HAP-1 (cell line): ENCODE measurements around the gene SSPN.

Experiments
- DNase-seq, 2 experiments: peaks; one replicate each; pipeline ENCODE4 v3.0.0-alpha.2; 2016 to 2020; ENCODE audit warnings: low spot score in 2 of 2
- H3K27me3 ChIP-seq: fragments of 250-450 bp; sonication (Bioruptor Pico); 2 replicates; pipeline ENCODE4 v1.5.1; 2020; ENCODE audit warnings: low read depth, mild to moderate bottlenecking, moderate library complexity
- H3K36me3 ChIP-seq: fragments of 250-450 bp; sonication (Bioruptor Pico); replicated peaks from 2 replicates; pipeline ENCODE4 v1.5.1; 2020; ENCODE audit warnings: mild to moderate bottlenecking
- H3K4me1 ChIP-seq: fragments of 250-450 bp; sonication (Bioruptor Pico); 2 replicates; pipeline ENCODE4 v1.5.1; 2020; ENCODE audit warnings: mild to moderate bottlenecking
- H3K4me3 ChIP-seq: fragments of 250-450 bp; sonication (Bioruptor Pico); 2 replicates; pipeline ENCODE4 v1.5.1; 2020; ENCODE audit warnings: mild to moderate bottlenecking, moderate library complexity
- H3K9me3 ChIP-seq: fragments of 250-450 bp; sonication (Bioruptor Pico); 2 replicates; pipeline ENCODE4 v1.5.1; 2020; ENCODE audit warnings: mild to moderate bottlenecking, moderate library complexity
- in situ Hi-C: fragments of 300-500 bp; cut with MboI; formaldehyde crosslinking; loops from 3 replicates; pipeline ENCODE4 v1.14.3; 2020; ENCODE audit warnings: low sequenced_read_pairs, inconsistent platforms, mixed read lengths

Gene SSPN

DNA sequence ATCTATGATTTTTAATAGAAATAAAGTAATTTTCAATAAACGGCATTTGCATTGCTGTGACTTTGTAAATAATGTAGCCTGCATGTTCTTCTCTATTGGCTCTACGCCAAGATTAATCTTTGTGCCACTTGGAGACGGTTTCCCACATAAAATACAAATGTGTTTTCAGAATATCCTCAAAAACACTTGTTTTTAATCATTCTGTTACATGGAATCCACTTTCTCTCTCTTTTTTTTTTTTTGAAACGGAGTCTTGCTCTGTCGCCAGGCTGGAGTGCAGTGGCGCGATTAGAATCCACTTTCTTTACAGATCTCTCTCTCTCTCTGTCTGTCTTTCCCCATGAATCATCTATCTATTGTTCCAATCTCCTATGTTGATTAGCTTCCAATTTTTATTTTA lies 22.8 kb upstream of the SSPN start:
- in situ Hi-C loops, result no loop called here
- Histone ChIP-seq H3K4me1 (no peaks in the 10 kb centered on the region), H3K27me3 (no peaks in the 10 kb centered on the region), H3K9me3 (no peaks in the 10 kb centered on the region), H3K36me3 (no peaks in the 10 kb centered on the region), H3K4me3 (no peak overlapping the region)
- DNase-seq, result no peak

DNA sequence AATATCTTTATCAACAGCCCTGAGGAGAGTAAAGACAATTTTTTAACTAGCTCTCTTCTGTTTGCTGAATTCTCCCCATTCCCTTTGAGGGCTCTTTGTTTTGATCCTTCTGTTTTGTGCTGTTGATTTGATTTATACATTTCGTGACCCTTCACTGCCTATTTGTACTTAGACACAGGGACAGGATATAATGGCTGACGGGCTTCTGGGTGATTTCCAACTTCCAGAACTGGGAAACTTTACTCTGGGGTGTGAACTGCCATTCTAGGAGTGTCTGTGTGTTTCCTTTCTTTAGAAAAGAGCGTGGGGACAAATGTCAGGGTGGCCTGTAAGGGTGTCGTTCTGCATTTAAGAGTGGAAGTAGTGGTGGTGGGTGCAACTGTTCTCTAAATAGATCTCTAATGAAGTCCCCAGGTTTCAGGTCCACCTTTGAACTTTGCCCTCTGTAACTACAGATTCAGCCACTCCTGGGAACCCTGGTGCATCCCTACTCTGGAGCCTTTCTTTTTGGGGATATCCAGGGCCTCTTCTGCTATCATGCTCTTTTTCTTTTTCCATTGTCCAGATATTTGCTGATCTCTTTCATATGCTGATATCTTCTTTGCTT lies 22.3 kb upstream of the SSPN start:
- Histone ChIP-seq H3K9me3 (no peaks in the 10 kb centered on the region), H3K27me3 (no peaks in the 10 kb centered on the region), H3K36me3 (no peaks in the 10 kb centered on the region), H3K4me1 (no peaks in the 10 kb centered on the region), H3K4me3 (no peak overlapping the region)
- DNase-seq, result no peak
- in situ Hi-C loops, result no loop called here

DNA sequence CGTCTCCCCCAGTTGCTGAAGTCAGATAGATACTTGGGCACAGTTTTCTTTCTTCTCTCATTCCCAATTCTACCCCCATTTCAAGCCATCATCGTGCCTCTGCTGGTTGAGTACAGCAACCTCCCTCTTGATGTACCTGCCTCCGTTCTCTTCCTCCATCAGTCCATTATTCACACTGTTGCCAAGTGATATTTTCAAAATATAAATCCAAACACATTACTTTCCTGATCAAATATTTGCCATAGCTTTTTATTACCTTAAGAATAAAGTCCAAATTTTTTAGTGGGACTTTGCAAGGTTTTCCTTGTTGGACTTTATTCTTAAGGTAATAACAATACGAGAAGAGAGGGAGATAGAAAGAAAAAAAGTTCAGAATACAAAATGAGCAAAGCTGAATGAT lies 18.6 kb upstream of the SSPN start:
- Histone ChIP-seq H3K9me3 (no peaks in the 10 kb centered on the region), H3K27me3 (no peaks in the 10 kb centered on the region; the same call in none of the 2 replicates), H3K4me1 (no peaks in the 10 kb centered on the region), H3K36me3 (no peaks in the 10 kb centered on the region), H3K4me3 (no peak overlapping the region)
- in situ Hi-C loops, result no loop called here
- no peak for DNase-seq

DNA sequence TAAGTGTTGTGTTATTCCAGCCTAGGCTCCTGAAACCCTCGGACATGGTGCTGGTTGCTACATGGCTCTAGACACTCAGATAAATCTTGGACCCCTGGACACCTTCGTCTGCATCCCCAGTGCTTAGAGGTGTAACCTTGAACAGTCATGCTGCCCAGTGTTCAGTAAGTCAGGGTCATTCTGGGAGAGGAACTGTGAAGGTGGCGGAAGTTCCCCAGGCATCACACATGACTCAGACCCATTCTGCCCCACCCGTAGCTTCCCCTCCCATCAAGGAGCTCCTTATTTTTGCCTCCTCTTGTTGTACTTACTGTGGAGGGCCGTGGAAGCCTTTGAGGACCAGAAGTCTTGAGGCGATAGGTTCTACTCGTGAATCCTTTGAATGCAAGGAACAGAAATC lies 18.1 kb upstream of the SSPN start:
- no peak overlapping the region for H3K4me3 ChIP-seq
- in situ Hi-C loops, result no loop called here
- H3K4me1 ChIP-seq, result no peaks in the 10 kb centered on the region
- H3K9me3 ChIP-seq, result no peaks in the 10 kb centered on the region
- no peak for DNase-seq
- no peaks in the 10 kb centered on the region for H3K36me3 ChIP-seq
- H3K27me3 ChIP-seq, result no peaks in the 10 kb centered on the region; the same call in none of the 2 replicates

DNA sequence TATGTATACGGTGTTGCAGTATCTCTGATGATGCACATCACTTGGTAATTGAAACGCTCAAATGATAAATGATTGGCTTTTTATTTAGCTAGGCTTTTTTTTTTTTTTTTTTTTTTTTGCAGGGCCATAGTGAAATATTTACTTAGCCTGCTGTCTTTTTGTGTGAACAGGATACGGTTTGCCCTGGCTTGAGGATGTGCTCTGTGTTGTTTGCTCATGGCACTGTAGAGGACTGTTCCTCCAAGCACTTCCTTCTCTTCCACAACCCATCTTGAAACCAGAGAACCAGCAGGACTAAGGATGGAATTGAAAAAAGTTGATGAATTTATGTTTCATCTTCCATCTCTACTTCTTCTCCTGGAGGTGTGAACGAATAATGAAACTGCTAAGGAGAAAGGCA lies 15.5 kb upstream of the SSPN start:
- Histone ChIP-seq H3K27me3 (peaks cover 4% of the 10 kb centered on the region), H3K9me3 (no peaks in the 10 kb centered on the region), H3K36me3 (no peaks in the 10 kb centered on the region), H3K4me1 (no peaks in the 10 kb centered on the region), H3K4me3 (no peak overlapping the region)
- in situ Hi-C loops, result no loop called here
- DNase-seq, result no peak

DNA sequence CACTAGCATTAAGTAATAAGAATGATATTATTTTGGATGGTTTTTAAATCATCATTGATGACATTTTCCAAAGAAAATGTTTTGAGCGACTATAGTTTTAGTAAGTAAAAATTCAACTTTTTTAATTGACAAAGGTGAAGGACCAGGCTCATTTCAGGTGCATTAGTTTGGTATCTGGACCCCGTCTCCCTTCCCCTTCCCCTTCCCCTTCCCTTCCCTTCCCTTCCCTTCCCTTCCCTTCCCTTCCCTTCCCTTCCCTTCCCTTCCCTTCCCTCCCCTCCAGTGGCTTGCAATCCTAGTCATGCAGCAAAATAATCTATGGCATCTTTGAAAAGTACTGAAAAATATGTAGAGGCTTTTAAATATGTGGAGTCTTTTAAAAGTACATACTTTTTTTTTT lies 13.0 kb upstream of the SSPN start:
- Histone ChIP-seq H3K36me3 (no peaks in the 10 kb centered on the region), H3K4me3 (no peak overlapping the region), H3K4me1 (no peaks in the 10 kb centered on the region), H3K27me3 (peaks cover 4% of the 10 kb centered on the region), H3K9me3 (no peaks in the 10 kb centered on the region)
- in situ Hi-C loops, result no loop called here
- DNase-seq, result no peak

DNA sequence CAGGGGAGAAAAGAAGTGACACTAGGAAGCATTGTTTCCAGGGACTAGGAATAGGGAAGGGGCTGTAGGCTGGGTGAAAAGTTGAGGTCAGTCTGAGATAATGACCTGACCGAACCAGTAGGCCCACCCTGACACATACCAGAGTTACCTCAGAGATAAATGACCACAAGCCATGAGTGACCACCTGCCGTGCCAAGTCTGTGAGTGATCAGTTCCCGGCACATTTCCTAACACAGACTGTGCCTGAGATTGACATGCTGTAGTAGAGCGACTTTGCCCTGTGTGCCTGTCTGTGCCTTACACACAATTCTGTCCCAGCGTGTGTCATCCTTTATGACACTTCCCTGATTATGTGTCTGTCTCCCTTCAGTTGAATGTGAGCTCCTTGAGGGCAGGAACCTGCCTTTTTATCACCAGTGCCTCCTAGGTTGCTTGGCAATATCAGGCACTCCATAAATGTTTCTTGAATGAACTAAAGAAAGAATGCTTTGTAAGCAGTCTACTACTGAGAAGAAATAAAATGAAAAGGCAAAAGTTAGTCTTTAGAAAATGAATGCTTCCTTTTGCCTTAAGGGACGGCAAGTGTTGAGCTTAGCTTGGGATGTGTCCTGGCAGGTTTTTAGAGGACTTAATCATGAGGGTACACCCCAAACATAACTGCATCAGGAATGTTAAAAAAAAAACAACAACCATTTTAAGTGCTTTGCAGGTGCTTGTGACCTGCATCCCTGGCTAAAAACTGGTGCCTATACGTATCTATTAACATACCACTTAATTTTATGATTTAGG lies 9.6 kb upstream of the SSPN start:
- no peaks in the 10 kb centered on the region for H3K9me3 ChIP-seq
- DNase-seq, result no peak
- no peaks in the 10 kb centered on the region for H3K36me3 ChIP-seq
- in situ Hi-C loops, result no loop called here
- H3K27me3 ChIP-seq, result peaks cover 7% of the 10 kb centered on the region
- H3K4me1 ChIP-seq, result no peaks in the 10 kb centered on the region
- H3K4me3 ChIP-seq, result no peak overlapping the region

DNA sequence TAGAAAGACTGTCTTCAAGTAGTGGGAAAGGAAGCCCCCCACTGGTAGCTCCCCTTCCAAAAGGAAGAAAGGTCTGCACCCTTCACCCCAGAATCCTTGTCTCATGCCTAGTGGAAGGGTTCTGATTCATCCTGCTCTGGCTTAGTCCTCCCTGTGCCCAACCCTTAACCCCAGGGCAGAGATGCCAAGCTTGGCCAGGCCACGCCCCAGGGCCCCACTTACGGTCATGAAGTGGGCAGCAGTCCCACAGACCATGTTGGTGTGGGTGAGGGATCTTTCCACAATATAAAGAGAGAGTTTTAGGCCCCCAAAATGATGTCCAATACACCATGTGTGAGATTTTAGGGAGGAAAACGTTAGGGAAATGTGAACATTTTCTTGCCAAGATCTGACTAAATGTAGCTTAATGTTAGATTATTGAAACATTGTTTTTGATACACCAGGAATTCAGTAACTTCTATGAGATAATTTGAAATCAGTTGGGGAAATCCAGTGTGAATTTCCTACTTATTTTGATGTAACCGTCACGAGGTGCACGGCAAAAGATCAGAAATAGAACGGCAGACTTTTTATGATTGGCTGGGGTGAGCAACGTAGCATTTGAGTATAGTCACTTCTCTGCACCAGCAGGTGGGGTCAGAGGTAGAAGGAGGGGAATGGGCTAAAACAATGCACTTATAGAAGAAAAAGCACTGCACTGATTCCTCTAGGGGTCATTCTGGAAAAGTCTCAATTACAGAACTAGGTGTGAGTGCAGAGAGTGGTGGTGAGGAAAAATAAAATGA lies 8.2 kb upstream of the SSPN start:
- peaks cover 7% of the 10 kb centered on the region; the same call in 1 of the 2 replicates for H3K27me3 ChIP-seq
- no peak for DNase-seq
- H3K36me3 ChIP-seq, result no peaks in the 10 kb centered on the region
- no peak overlapping the region for H3K4me3 ChIP-seq
- in situ Hi-C loops, result no loop called here
- no peaks in the 10 kb centered on the region for H3K9me3 ChIP-seq
- H3K4me1 ChIP-seq, result no peaks in the 10 kb centered on the region

DNA sequence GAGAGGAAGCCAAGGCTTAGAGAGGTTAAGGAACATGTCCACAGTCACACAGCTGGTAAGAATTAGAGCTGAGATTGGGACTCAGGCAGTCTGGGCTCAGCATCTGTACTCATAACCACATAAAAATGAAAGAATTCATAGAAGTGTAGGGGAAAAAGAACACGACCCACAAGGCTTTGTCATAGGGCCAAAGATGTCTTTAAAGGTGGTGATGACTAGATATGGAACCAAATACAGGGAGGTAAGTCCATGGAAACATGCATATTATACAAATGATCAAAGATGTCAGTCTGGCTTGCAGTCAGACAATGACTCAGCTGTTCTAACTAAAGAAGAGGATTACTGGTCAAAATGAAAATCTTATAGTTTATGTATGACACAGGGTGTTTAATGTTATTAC lies 7.2 kb upstream of the SSPN start:
- Histone ChIP-seq H3K4me3 (no peak overlapping the region), H3K36me3 (no peaks in the 10 kb centered on the region), H3K4me1 (no peaks in the 10 kb centered on the region), H3K27me3 (peaks cover 7% of the 10 kb centered on the region; the same call in 1 of the 2 replicates), H3K9me3 (no peaks in the 10 kb centered on the region)
- DNase-seq, result no peak
- in situ Hi-C loops, result no loop called here

DNA sequence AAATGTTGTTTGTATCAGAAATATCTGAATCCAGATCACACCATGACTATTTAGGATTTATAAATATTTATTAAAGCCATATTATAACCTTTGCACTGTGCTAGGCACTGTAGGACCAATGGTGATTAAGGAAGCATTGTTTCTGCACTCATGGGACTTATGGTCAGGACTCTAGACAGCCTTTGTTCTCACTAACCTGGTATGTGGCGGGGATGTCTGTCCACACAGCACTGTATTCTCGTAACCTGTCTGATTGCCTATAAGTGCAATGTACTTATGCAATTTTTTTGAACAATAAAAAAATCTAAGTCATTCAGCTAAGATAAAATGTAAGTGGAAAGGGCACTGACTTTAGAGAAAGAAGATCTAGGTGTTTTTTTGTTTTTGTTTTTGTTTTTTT lies 6.7 kb upstream of the SSPN start:
- in situ Hi-C loops, result no loop called here
- no peak for DNase-seq
- no peaks in the 10 kb centered on the region for H3K4me1 ChIP-seq

DNA sequence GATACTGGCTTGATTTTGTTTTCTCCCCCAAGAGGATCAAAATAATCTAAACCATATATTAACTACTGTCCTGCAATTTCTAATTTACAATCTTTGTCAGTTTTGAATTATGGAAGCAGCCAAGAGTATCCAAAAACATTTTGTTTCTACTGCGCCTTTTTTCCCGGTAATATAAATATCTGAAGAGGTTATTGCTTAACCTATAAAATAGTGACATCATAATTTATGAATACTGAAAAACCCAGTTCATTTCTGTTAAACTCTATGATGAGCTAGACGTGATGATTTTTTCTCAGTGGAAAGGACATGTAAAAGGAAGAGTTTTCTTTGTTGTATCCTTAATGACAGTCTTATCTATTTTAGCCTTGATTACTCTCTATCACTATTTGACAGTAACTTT lies 3.2 kb upstream of the SSPN start:
- H3K36me3 ChIP-seq, result no peaks in the 10 kb centered on the region
- H3K4me3 ChIP-seq, result no peak overlapping the region
- H3K9me3 ChIP-seq, result no peaks in the 10 kb centered on the region
- peaks cover 3% of the 10 kb centered on the region; the same call in 1 of the 2 replicates for H3K27me3 ChIP-seq
- no peaks in the 10 kb centered on the region for H3K4me1 ChIP-seq
- in situ Hi-C loops, result no loop called here
- DNase-seq, result no peak

More for the DNA sequence above, 6.7 kb upstream of the SSPN start:
- no peak overlapping the region for H3K4me3 ChIP-seq
- no peaks in the 10 kb centered on the region for H3K9me3 ChIP-seq
- H3K36me3 ChIP-seq, result no peaks in the 10 kb centered on the region
- peaks cover 3% of the 10 kb centered on the region; the same call in 1 of the 2 replicates for H3K27me3 ChIP-seq

DNA sequence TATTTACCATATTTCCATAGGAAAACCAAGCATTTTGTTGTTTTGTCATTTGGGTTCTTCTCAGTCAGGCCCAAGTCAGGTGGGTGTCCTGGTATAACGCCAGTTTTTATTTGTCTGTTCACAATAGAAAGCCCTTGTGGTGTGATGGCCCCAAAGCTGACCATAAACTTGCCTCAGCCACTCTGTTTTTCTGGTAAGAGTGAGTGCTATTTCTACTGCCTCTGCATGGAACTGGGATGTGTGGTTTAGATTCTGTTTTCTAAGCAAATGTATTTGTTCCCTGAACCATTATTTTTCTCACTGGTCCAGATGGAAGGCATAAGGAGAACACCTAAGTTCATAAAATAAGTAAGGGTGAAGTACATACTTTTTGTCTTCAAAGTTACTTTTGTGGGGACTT lies 1.8 kb upstream of the SSPN start:
- in situ Hi-C loops, result no loop called here
- no peak for DNase-seq
- Histone ChIP-seq H3K27me3 (peaks cover 3% of the 10 kb centered on the region; the same call in 1 of the 2 replicates), H3K36me3 (no peaks in the 10 kb centered on the region), H3K4me1 (no peaks in the 10 kb centered on the region), H3K9me3 (no peaks in the 10 kb centered on the region), H3K4me3 (no peak overlapping the region)

DNA sequence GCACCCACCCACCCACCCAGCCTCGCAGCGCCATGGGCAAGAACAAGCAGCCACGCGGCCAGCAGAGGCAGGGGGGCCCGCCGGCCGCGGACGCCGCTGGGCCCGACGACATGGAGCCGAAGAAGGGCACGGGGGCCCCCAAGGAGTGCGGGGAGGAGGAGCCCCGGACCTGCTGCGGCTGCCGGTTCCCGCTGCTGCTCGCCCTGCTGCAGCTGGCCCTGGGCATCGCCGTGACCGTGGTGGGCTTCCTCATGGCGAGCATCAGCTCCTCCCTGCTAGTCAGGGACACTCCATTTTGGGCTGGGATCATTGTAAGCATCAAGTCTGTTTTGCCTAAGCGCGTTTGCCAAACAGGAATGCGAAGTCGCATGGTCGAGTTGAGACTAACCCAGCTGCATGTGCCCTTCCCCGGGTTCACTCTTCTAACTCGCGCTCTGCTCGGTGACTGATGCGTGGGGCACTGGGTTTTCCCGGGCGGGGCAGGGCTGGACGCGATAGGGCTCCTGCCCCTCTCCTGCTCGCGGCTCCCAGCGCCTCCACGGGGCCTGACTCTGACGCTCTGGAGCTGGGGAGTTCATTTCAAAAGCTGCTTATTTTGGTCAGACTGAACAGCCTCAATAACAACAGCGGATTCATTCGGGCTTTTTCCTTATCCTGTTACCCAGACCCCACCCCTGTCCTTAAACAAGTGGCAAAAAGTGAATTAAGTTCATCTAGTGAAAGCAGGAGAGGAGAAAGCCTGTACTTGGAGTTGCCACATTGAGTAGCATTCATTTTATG lies 458 bp downstream of the SSPN start:
- no peaks in the 10 kb centered on the region for H3K36me3 ChIP-seq
- H3K4me1 ChIP-seq, result no peaks in the 10 kb centered on the region
- peaks cover 3% of the 10 kb centered on the region; the same call in 1 of the 2 replicates for H3K27me3 ChIP-seq
- in situ Hi-C loops, result no loop called here
- no peak for DNase-seq
- H3K4me3 ChIP-seq, result no peak overlapping the region
- H3K9me3 ChIP-seq, result no peaks in the 10 kb centered on the region
